HCT116 (cell line): ENCODE results near the gene KRT33B. TPM values are rescaled to one million over a fixed set of nuclear protein-coding genes. Genes with fewer than 3 reads are reported as not detected.

Experiments
- ATAC-seq: fragments of 200-7000 bp; cut with Tn5 transposase; 2 replicates; pipeline ENCODE4 v1.9.1; 2020; ENCODE audit warnings: mild to moderate bottlenecking, moderate library complexity
- BruUV-seq: library from RNA; stranded (reverse); fragments of 400-500 nt; replicated peaks from 2 replicates; lab custom pipeline; 2021; lab: Mats Ljungman, UMichigan
- CTCF ChIA-PET: fragments of 300-600 bp; sonication (Branson Sonifier 250); formaldehyde crosslinking; loops from one replicate; lab custom pipeline; 2021; ENCODE audit warnings: antibody characterized with exemption; lab: Charles Lee
- POLR2A ChIA-PET: fragments of 300-600, 350-600 bp; sonication (Branson Sonifier 250); formaldehyde crosslinking; loops from one replicate; lab custom pipeline; 2021; ENCODE audit warnings: antibody characterized with exemption; lab: Charles Lee
- RAD21 ChIA-PET, 2 experiments: fragments of 300-600 bp; sonication (Branson Sonifier 250); formaldehyde crosslinking; loops; one replicate each; lab custom pipeline; 2023; ENCODE audit warnings: low total read pairs in 2 of 2; ENCODE audit not compliant: uncharacterized antibody in 2 of 2, unreplicated experiment in 2 of 2, low non-redundant PET in 1 of 2; lab: Charles Lee
- DNase-seq: peaks from one replicate; pipeline ENCODE4 v3.0.0-alpha.2; 2010; ENCODE audit warnings: low read depth, low spot score
- H2AFZ ChIP-seq: fragments of 200-600 bp; shearing (Covaris generic), sonication (generic); 2 replicates; pipeline ENCODE4 v1.6.1; 2017; ENCODE audit warnings: low read depth, mixed run types, mixed read lengths, antibody characterized with exemption, low read length; ENCODE audit not compliant: poor library complexity, severe bottlenecking
- H3K27ac ChIP-seq: 2 replicates; pipeline ENCODE4 v1.5.1; 2012; ENCODE audit warnings: low read depth, low read length
- H3K27me3 ChIP-seq: fragments of 200-600 bp; sonication (generic); 2 replicates; pipeline ENCODE4 v1.6.1; 2016; ENCODE audit warnings: mixed run types, low read length, mixed read lengths; ENCODE audit not compliant: insufficient read depth
- H3K36me3 ChIP-seq, 2 experiments: fragments of 200-500 bp in 1 of 2; fragments of 200-600 bp in 1 of 2; sonication (Bioruptor generic) in 1 of 2; sonication (generic) in 1 of 2; 2 replicates each; pipeline versions ENCODE4 v1.5.1 to v1.6.1; 2014 to 2016; ENCODE audit warnings: low read length in 2 of 2, inconsistent platforms in 1 of 2, mixed read lengths in 1 of 2, mixed run types in 1 of 2; ENCODE audit not compliant: insufficient read depth in 2 of 2, control insufficient read depth in 1 of 2
- H3K4me1 ChIP-seq, 2 experiments: fragments of 200-600 bp in 1 of 2; sonication (generic) in 1 of 2; 2 replicates each; pipeline versions ENCODE4 v1.5.1 to v1.6.1; 2012 to 2017; ENCODE audit warnings: low read length in 2 of 2, inconsistent platforms in 1 of 2, mild to moderate bottlenecking in 1 of 2, mixed read lengths in 1 of 2, mixed run types in 1 of 2, moderate library complexity in 1 of 2; ENCODE audit not compliant: insufficient read depth in 2 of 2, control insufficient read depth in 1 of 2
- H3K4me2 ChIP-seq: fragments of 200-600 bp; sonication (generic); 2 replicates; pipeline ENCODE4 v1.6.1; 2017; ENCODE audit warnings: mixed run types, low read length, mixed read lengths
- H3K4me3 ChIP-seq, 2 experiments: fragments of 200-600 bp in 1 of 2; sonication (generic) in 1 of 2; replicated peaks in 1 of 2; 2 replicates each; pipeline ENCODE4 v1.5.1; 2011 to 2016; ENCODE audit warnings: low read length in 2 of 2, control low read depth in 1 of 2, low read depth in 1 of 2, mild to moderate bottlenecking in 1 of 2, mixed read lengths in 1 of 2, mixed run types in 1 of 2
- H3K79me2 ChIP-seq: fragments of 200-600 bp; sonication (generic); 2 replicates; pipeline ENCODE4 v1.6.1; 2017; ENCODE audit warnings: mild to moderate bottlenecking, mixed run types, low read length, moderate library complexity, mixed read lengths; ENCODE audit not compliant: insufficient read depth
- H3K9ac ChIP-seq: fragments of 200-600 bp; sonication (generic); 2 replicates; pipeline ENCODE4 v1.6.1; 2016; ENCODE audit warnings: low read length, mixed read lengths
- H3K9me2 ChIP-seq: fragments of 200-600 bp; sonication (generic), shearing (Covaris generic); 2 replicates; pipeline ENCODE4 v1.6.1; 2017; ENCODE audit warnings: mixed run types, mild to moderate bottlenecking, moderate library complexity; ENCODE audit not compliant: insufficient read depth
- H3K9me3 ChIP-seq, 2 experiments: fragments of 200-500 bp in 1 of 2; fragments of 200-600 bp in 1 of 2; sonication (Bioruptor generic) in 1 of 2; sonication (generic) in 1 of 2; 2 replicates each; pipeline ENCODE4 v1.6.1; 2014 to 2017; ENCODE audit warnings: low read length in 2 of 2, mixed read lengths in 2 of 2, inconsistent platforms in 1 of 2, low read depth in 1 of 2, mild to moderate bottlenecking in 1 of 2, mixed run types in 1 of 2, moderate library complexity in 1 of 2; ENCODE audit not compliant: control insufficient read depth in 1 of 2, insufficient read depth in 1 of 2
- H4K20me1 ChIP-seq: fragments of 200-600 bp; sonication (generic), shearing (Covaris generic); 2 replicates; pipeline ENCODE4 v1.6.1; 2017; ENCODE audit warnings: mixed run types, mild to moderate bottlenecking, moderate library complexity; ENCODE audit not compliant: insufficient read depth
- CBX3 ChIP-seq: IDR thresholded peaks from 2 replicates; pipeline ENCODE4 v1.6.1; 2012; ENCODE audit warnings: low read depth
- CEBPB ChIP-seq: IDR thresholded peaks from 2 replicates; pipeline ENCODE4 v1.6.1; 2012; ENCODE audit warnings: low read depth
- CTCF ChIP-seq, 3 experiments: fragments of 200-600 bp in 1 of 3; sonication (generic) in 1 of 3; IDR thresholded peaks in 2 of 3; conservative IDR thresholded peaks in 1 of 3; 2 replicates each; pipeline ENCODE4 v1.5.1; 2012 to 2017; ENCODE audit warnings: low read depth in 2 of 3, low read length in 2 of 3, antibody characterized with exemption in 1 of 3, borderline replicate concordance in 1 of 3, control low read depth in 1 of 3, mild to moderate bottlenecking in 1 of 3, mixed read lengths in 1 of 3, mixed run types in 1 of 3, moderate library complexity in 1 of 3; ENCODE audit not compliant: insufficient read depth in 1 of 3
- ELF1 ChIP-seq: IDR thresholded peaks from 2 replicates; pipeline ENCODE4 v1.6.1; 2012; ENCODE audit warnings: low read depth, borderline replicate concordance
- EZH2phosphoT487 ChIP-seq: fragments of 200-600 bp; IDR thresholded peaks from 2 replicates; pipeline ENCODE4 v1.6.1; 2018; ENCODE audit warnings: antibody characterized with exemption, borderline replicate concordance
- FOSL1 ChIP-seq: IDR thresholded peaks from 2 replicates; pipeline ENCODE4 v1.6.1; 2012; ENCODE audit warnings: low read depth
- RAD21 ChIP-seq: IDR thresholded peaks from 2 replicates; pipeline ENCODE4 v1.6.1; 2012; ENCODE audit warnings: low read depth, mild to moderate bottlenecking
- REST ChIP-seq: IDR thresholded peaks from 2 replicates; pipeline ENCODE4 v1.6.1; 2012; ENCODE audit warnings: low read depth
- SRF ChIP-seq: IDR thresholded peaks from 2 replicates; pipeline ENCODE4 v1.6.1; 2012; ENCODE audit warnings: low read depth
- TCF7L2 ChIP-seq: IDR thresholded peaks from 2 replicates; pipeline ENCODE4 v1.7.0; 2011; ENCODE audit warnings: borderline replicate concordance, inconsistent platforms; ENCODE audit not compliant: insufficient read depth, insufficient read length; ENCODE audit errors: extremely low read depth
- YY1 ChIP-seq: IDR thresholded peaks from 2 replicates; pipeline ENCODE4 v1.6.1; 2011; ENCODE audit warnings: low read length, low read depth, moderate library complexity, mild to moderate bottlenecking; ENCODE audit not compliant: insufficient replicate concordance; ENCODE audit errors: extremely low read depth
- ZFX ChIP-seq: fragments of 450-650 bp; IDR thresholded peaks from 2 replicates; pipeline ENCODE4 v1.6.1; 2017
- ZNF274 ChIP-seq: fragments of 200-500 bp; sonication (Bioruptor generic); IDR thresholded peaks from 2 replicates; pipeline ENCODE4 v1.6.1; 2014; ENCODE audit warnings: mild to moderate bottlenecking, low read depth, low read length, inconsistent platforms
- intact Hi-C: fragments of 100-400 bp; cut with micrococcal nuclease; formaldehyde crosslinking; loops from 2 replicates; pipeline ENCODE4 v1.10.0; 2022
- total RNA-seq: library from RNA; stranded (reverse); gene quantifications from one replicate; pipeline ENCODE4 v1.2.1, GENCODE V29; 2021; ENCODE audit not compliant: unreplicated experiment
- TF ChIP-seq, protein P1 (sequence below): IDR thresholded peaks from 2 replicates; pipeline ENCODE4 v1.6.1; 2012

The KRT33B gene
- total RNA-seq, 1 experiment from 2014 or later, result not detected

GRCh38 chr17:41318231-41318630 is 51.4 kb downstream of the KRT33B start:
- Histone ChIP-seq H3K9me2 (no peaks in the 10 kb centered on the region), H4K20me1 (no peaks in the 10 kb centered on the region), H3K79me2 (no peaks in the 10 kb centered on the region), H2AFZ (no peak overlapping the region), H3K36me3 (peaks cover 0 to 7% of the 10 kb centered on the region in 2 experiments; a peak in 1 of 4 replicates), H3K4me1 (peaks cover 2 to 6% of the 10 kb centered on the region in 2 experiments; a peak in 2 of 4 replicates), H3K9me3 (peaks cover 4 to 17% of the 10 kb centered on the region in 2 experiments; a peak in 1 of 4 replicates), H3K9ac (no peak overlapping the region), H3K27ac (no peak overlapping the region), H3K4me3 (no peak overlapping the region), H3K4me2 (no peak overlapping the region), H3K27me3 (no peaks in the 10 kb centered on the region)
- no peak for TF ChIP-seq ZFX
- intact Hi-C loops, result no loop called here
- no peak for DNase-seq
- POLR2A ChIA-PET, result no interaction called here
- no TSS peak for BruUV-seq
- RAD21 ChIA-PET, result no interaction called here
- CTCF ChIA-PET, result no interaction called here
- no peak for ATAC-seq

DNA sequence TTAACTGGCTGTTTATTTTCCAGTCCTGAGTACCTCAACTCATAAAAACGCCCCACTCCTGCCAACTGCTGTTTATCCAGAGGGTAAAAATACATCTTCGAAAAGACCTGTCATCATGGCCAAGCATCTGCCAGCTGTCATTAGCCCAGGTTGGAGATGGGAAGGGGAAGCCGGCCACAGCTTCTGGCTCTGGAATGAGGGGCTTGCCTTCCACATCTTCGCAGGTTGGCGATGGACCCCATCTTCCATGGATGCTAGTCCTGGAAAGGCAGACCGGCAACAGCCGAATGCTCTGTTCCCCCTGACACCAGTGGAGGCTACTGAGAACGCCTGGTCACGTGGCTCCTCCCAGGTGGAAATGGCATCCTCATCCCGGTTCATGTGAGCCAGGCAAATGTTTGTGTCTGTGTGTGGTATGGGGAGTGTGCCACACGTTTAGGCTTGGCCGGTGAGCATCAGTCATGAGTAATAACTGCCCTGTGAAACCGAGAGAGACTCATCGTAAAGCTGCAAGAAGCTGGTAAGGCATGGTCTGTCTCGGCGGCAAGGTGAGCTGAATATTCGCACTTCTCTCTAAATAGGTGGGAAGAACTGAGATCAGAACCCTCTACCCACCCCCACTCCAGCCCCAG is 53.7 kb downstream of the KRT33B start:
- no peak overlapping the region for H3K27ac ChIP-seq
- H3K4me1 ChIP-seq, result no peaks in the 10 kb centered on the region
- DNase-seq, result no peak
- TF ChIP-seq REST (no peak), CEBPB (no peak), CBX3 (no peak), TCF7L2 (no peak), RAD21 (no peak), ZFX (no peak), CTCF (IDR thresholded peaks at IDR 0.05 in 2 of 3, conservative IDR thresholded peaks at IDR 0.05 in 1 of 3; ENCODE audit: borderline replicate concordance in 1 of 3, insufficient read depth in 1 of 3, low read depth in 2 of 3, low read length in 2 of 3) (no peak), YY1 (no peak), FOSL1 (no peak), ZNF274 (no peak), SRF (no peak), EZH2phosphoT487 (no peak), ELF1 (no peak)
- TF ChIP-seq, protein P1, sequence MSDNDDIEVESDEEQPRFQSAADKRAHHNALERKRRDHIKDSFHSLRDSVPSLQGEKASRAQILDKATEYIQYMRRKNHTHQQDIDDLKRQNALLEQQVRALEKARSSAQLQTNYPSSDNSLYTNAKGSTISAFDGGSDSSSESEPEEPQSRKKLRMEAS, result no peak

More for the DNA sequence above, 53.7 kb downstream of the KRT33B start:
- intact Hi-C loops, result no loop called here
- no TSS peak for BruUV-seq
- Histone ChIP-seq H3K9me3 (peaks cover 4 to 17% of the 10 kb centered on the region in 2 experiments; a peak in 1 of 4 replicates), H2AFZ (no peak overlapping the region), H3K27me3 (no peaks in the 10 kb centered on the region), H3K4me3 (no peak overlapping the region), H3K9ac (no peak overlapping the region), H3K36me3 (peaks cover 0 to 4% of the 10 kb centered on the region in 2 experiments; a peak in 1 of 4 replicates), H3K9me2 (no peaks in the 10 kb centered on the region), H3K4me2 (no peak overlapping the region), H4K20me1 (no peaks in the 10 kb centered on the region), H3K79me2 (no peaks in the 10 kb centered on the region)
- CTCF ChIA-PET, result no interaction called here
- POLR2A ChIA-PET, result no interaction called here
- no peak for ATAC-seq
- RAD21 ChIA-PET, result no interaction called here
